Renal pelvis (tissue), 4 donors: ENCODE results near the gene SLC30A7. TPM values are rescaled to one million over a fixed set of nuclear protein-coding genes. Genes with fewer than 3 reads are reported as not detected.
"Not testable (repeated sequence)": the region's sequence is repeated elsewhere in the genome, so short reads cannot be mapped to it uniquely, and the experiment has no call there.

ENCODE experiments used
- DNase-seq: peaks from one replicate; pipeline ENCODE4 v3.0.0-alpha.2; 2013
- polyA plus RNA-seq, 3 donors: library from polyadenylated mRNA; unstranded; fragments of 120-200 nt; gene quantifications; one replicate each; pipeline ENCODE4 v1.2.1, GENCODE V29; 2013; ENCODE audit not compliant: insufficient read length in 3 of 3

The SLC30A7 gene
- polyA plus RNA-seq, 3 donors, result 13.4 to 20.9 (median 20.4) TPM

GRCh38 chr1:100930494-100930893 is 34.6 kb downstream of the SLC30A7 start:
- no peak for DNase-seq

GRCh38 chr1:100931716-100932115 is 35.8 kb downstream of the SLC30A7 start:
- no peak for DNase-seq

GRCh38 chr1:100933555-100933954 is 37.7 kb downstream of the SLC30A7 start:
- DNase-seq, result not testable (repeated sequence)

GRCh38 chr1:100936194-100936967 is 40.5 kb downstream of the SLC30A7 start:
- DNase-seq, result no peak

- no peak for DNase-seq
Measured at GRCh38 chr1:100941098-100941527, 45.2 kb downstream of the SLC30A7 start.

- no peak for DNase-seq
Measured at GRCh38 chr1:100941580-100942216, 45.8 kb downstream of the SLC30A7 start.

GRCh38 chr1:100942304-100943046 is 46.6 kb downstream of the SLC30A7 start:
- DNase-seq, result no peak

GRCh38 chr1:100943533-100943932 is 47.6 kb downstream of the SLC30A7 start:
- no peak for DNase-seq

GRCh38 chr1:100946064-100946463 is 50.2 kb downstream of the SLC30A7 start:
- DNase-seq, result not testable (repeated sequence)

GRCh38 chr1:100947816-100948215 is 51.9 kb downstream of the SLC30A7 start:
- DNase-seq, result not testable (repeated sequence)

GRCh38 chr1:100948721-100949405 is 53.0 kb downstream of the SLC30A7 start:
- DNase-seq, result not testable (repeated sequence)

GRCh38 chr1:100949515-100950158 is 53.7 kb downstream of the SLC30A7 start:
- DNase-seq, result peak; percentile 20

- DNase-seq, result no peak
Measured at GRCh38 chr1:100950337-100950736, 54.4 kb downstream of the SLC30A7 start.

- peak; percentile 69 for DNase-seq
Measured at GRCh38 chr1:100950781-100951180, 54.9 kb downstream of the SLC30A7 start.

- DNase-seq, result no peak
Measured at GRCh38 chr1:100952104-100952745, 56.3 kb downstream of the SLC30A7 start.

GRCh38 chr1:100952970-100953369 is 57.1 kb downstream of the SLC30A7 start:
- DNase-seq, result not testable (repeated sequence)

GRCh38 chr1:100953960-100954730 is 58.3 kb downstream of the SLC30A7 start:
- DNase-seq, result no peak

GRCh38 chr1:100955322-100955721 is 59.4 kb downstream of the SLC30A7 start:
- DNase-seq, result no peak

GRCh38 chr1:100959502-100960060 is 63.7 kb downstream of the SLC30A7 start:
- no peak for DNase-seq

- DNase-seq, result no peak
Measured at GRCh38 chr1:100960098-100960497, 64.2 kb downstream of the SLC30A7 start.
